Measurements from ENCODE around the gene ZNHIT6. TPM values are rescaled to one million over a fixed set of nuclear protein-coding genes. Genes with fewer than 3 reads are reported as not detected.

The ZNHIT6 gene
- total and polyA plus RNA-seq, 2 of the 8 experiments (the other 6 are each of a cell fraction or from before 2014, with no cell fraction given), result 5.9 to 17.2 TPM

- TF ChIP-seq CHD7 (IDR thresholded peaks at IDR 0.05; ENCODE audit: insufficient replicate concordance, low read length) (peak; percentile 79), CHD1 (IDR thresholded peaks at IDR 0.05; ENCODE audit: low read depth, low read length) (no peak; the same call in 1 of the 2 replicates), PHF8 (conservative IDR thresholded peaks at IDR 0.05; ENCODE audit: low read depth, low read length) (no peak; the same call in 1 of the 2 replicates), KDM1A (IDR thresholded peaks at IDR 0.05; ENCODE audit: borderline replicate concordance, low read length) (0 out of 2 replicates have a peak, but pooled peaks have one; percentile 45), NRF1 (IDR thresholded peaks at IDR 0.05; ENCODE audit: low read depth, low read length) (no peak), CTBP2 (IDR thresholded peaks at IDR 0.05; ENCODE audit: borderline replicate concordance, insufficient read depth, insufficient read length, low read length) (peak; percentile 97), TAF7 (optimal IDR thresholded peaks at IDR 0.05; ENCODE audit: borderline replicate concordance, low read depth, low read length) (peak; percentile 55), RAD21 (IDR thresholded peaks at IDR 0.05 in 1 of 2, conservative IDR thresholded peaks at IDR 0.05 in 1 of 2; ENCODE audit: low read depth in 2 of 2, low read length in 2 of 2) (peak; percentile 9 to 15; a peak in 2 of 4 replicates), TBP (IDR thresholded peaks at IDR 0.05; ENCODE audit: low read depth, low read length) (peak; percentile 36; the same call in 1 of the 2 replicates)
Measured at GRCh38 chr1:85607126-85607920, 100.9 kb downstream of the ZNHIT6 start (continued).
